DND-41 (cell line): ENCODE results near the gene RALY.

Experiments used
- ATAC-seq: fragments of 200-7000 bp; cut with Tn5 transposase; 3 replicates; pipeline ENCODE4 v1.9.1; 2021; ENCODE audit warnings: low read depth; ENCODE audit not compliant: insufficient read depth
- DNase-seq: peaks from one replicate; pipeline ENCODE4 v3.0.0-alpha.2; 2020
- H2AFZ ChIP-seq: 2 replicates; pipeline ENCODE4 v1.6.0; 2012; ENCODE audit warnings: low read depth, low read length
- H3K27ac ChIP-seq: 2 replicates; pipeline ENCODE4 v1.5.1; 2012; ENCODE audit warnings: low read length, inconsistent platforms
- H3K27me3 ChIP-seq: fragments of 200-600 bp; sonication (generic); 2 replicates; pipeline ENCODE4 v1.6.0; 2012; ENCODE audit warnings: low read length, mild to moderate bottlenecking, inconsistent platforms; ENCODE audit not compliant: insufficient read depth, poor library complexity
- H3K36me3 ChIP-seq: 2 replicates; pipeline ENCODE4 v1.5.1; 2012; ENCODE audit warnings: low read length, inconsistent platforms; ENCODE audit not compliant: insufficient read depth
- H3K4me1 ChIP-seq: 2 replicates; pipeline ENCODE4 v1.5.1; 2012; ENCODE audit warnings: mild to moderate bottlenecking, low read length; ENCODE audit not compliant: insufficient read depth
- H3K4me2 ChIP-seq: 2 replicates; pipeline ENCODE4 v1.6.0; 2012; ENCODE audit warnings: mild to moderate bottlenecking, moderate library complexity, low read length, inconsistent platforms; ENCODE audit not compliant: insufficient read depth
- H3K4me3 ChIP-seq, 2 experiments: fragments of 200-600 bp in 1 of 2; shearing (Covaris generic) in 1 of 2; 2 replicates each; pipeline ENCODE4 v1.5.1; 2012 to 2016; ENCODE audit warnings: inconsistent platforms in 2 of 2, low read length in 2 of 2, mild to moderate bottlenecking in 2 of 2, low read depth in 1 of 2, moderate library complexity in 1 of 2
- H3K79me2 ChIP-seq: 2 replicates; pipeline ENCODE4 v1.6.0; 2012; ENCODE audit warnings: low read length, inconsistent platforms; ENCODE audit not compliant: insufficient read depth
- H3K9ac ChIP-seq: 2 replicates; pipeline ENCODE4 v1.6.0; 2012; ENCODE audit warnings: low read depth, mild to moderate bottlenecking, inconsistent platforms, low read length, moderate library complexity
- H3K9me3 ChIP-seq: 2 replicates; pipeline ENCODE4 v1.5.1; 2012; ENCODE audit warnings: low read length, moderate library complexity, mild to moderate bottlenecking, inconsistent platforms; ENCODE audit not compliant: insufficient read depth, severe bottlenecking
- H4K20me1 ChIP-seq: 2 replicates; pipeline ENCODE4 v1.6.0; 2012; ENCODE audit warnings: low read length; ENCODE audit not compliant: insufficient read depth
- CTCF ChIP-seq: IDR thresholded peaks from 2 replicates; pipeline ENCODE4 v1.5.1; 2012; ENCODE audit warnings: borderline replicate concordance, low read length, moderate library complexity, mild to moderate bottlenecking; ENCODE audit not compliant: poor library complexity, severe bottlenecking; ENCODE audit errors: extremely low read depth
- EZH2 ChIP-seq: IDR thresholded peaks from 3 replicates; pipeline ENCODE4 v1.6.1; 2012; ENCODE audit warnings: borderline replicate concordance, low read depth, mild to moderate bottlenecking, moderate library complexity, low read length, inconsistent platforms; ENCODE audit not compliant: severe bottlenecking

RALY gene

GRCh38 chr20:34076952-34077351 lies 83.2 kb downstream of the RALY start:
- Histone ChIP-seq H3K79me2 (peaks cover 53% of the 10 kb centered on the region), H3K9ac (no peak overlapping the region), H3K4me3 (no peak overlapping the region), H2AFZ (no peak overlapping the region), H3K27me3 (no peaks in the 10 kb centered on the region), H3K4me1 (no peaks in the 10 kb centered on the region), H3K36me3 (peaks cover 100% of the 10 kb centered on the region), H4K20me1 (peaks cover 88% of the 10 kb centered on the region), H3K9me3 (no peaks in the 10 kb centered on the region), H3K27ac (no peak overlapping the region), H3K4me2 (no peak overlapping the region)
- ATAC-seq (no peak), DNase-seq (no peak)
- TF ChIP-seq CTCF: no peak
- no peak for TF ChIP-seq EZH2

- DNase-seq (no peak), ATAC-seq (no peak)
- H3K36me3 ChIP-seq: peaks cover 100% of the 10 kb centered on the region
- no peak overlapping the region for H3K4me3 ChIP-seq
- H4K20me1 ChIP-seq: peaks cover 87% of the 10 kb centered on the region
- no peak overlapping the region for H3K9ac ChIP-seq
- no peaks in the 10 kb centered on the region for H3K4me1 ChIP-seq
- H3K27ac ChIP-seq: no peak overlapping the region
- H3K4me2 ChIP-seq: no peak overlapping the region
- peaks cover 37% of the 10 kb centered on the region for H3K79me2 ChIP-seq
- no peak overlapping the region for H2AFZ ChIP-seq
- TF ChIP-seq CTCF (no peak), EZH2 (no peak)
- no peaks in the 10 kb centered on the region for H3K9me3 ChIP-seq
- H3K27me3 ChIP-seq: no peaks in the 10 kb centered on the region
Measured at GRCh38 chr20:34078540-34078939, 84.8 kb downstream of the RALY start.

- H3K9me3 ChIP-seq: no peaks in the 10 kb centered on the region
- H3K36me3 ChIP-seq: peaks cover 99% of the 10 kb centered on the region
- DNase-seq: no peak
- no peak overlapping the region for H3K4me3 ChIP-seq
- no peak overlapping the region for H3K4me2 ChIP-seq
- no peak overlapping the region for H2AFZ ChIP-seq
- H3K27me3 ChIP-seq: no peaks in the 10 kb centered on the region
- no peak overlapping the region for H3K27ac ChIP-seq
- H3K9ac ChIP-seq: no peak overlapping the region
- H3K79me2 ChIP-seq: peaks cover 27% of the 10 kb centered on the region
- peaks cover 87% of the 10 kb centered on the region for H4K20me1 ChIP-seq
- no peak for ATAC-seq
- TF ChIP-seq EZH2: no peak
- no peak for TF ChIP-seq CTCF
- no peaks in the 10 kb centered on the region for H3K4me1 ChIP-seq
Measured at GRCh38 chr20:34079818-34080217, 86.1 kb downstream of the RALY start.
